Hepatocyte (in vitro differentiated cells): ENCODE data around the gene DPEP1. TPM values are rescaled to one million over a fixed set of nuclear protein-coding genes. Genes with fewer than 3 reads are reported as not detected.

Experiments used
- DNase-seq: peaks from one replicate; pipeline ENCODE4 v3.0.0-alpha.2; 2016; ENCODE audit warnings: low spot score
- H2AFZ ChIP-seq: fragments of 200-600 bp; sonication (generic); 2 replicates; pipeline ENCODE4 v1.6.0; 2016; ENCODE audit warnings: antibody characterized with exemption, mild to moderate bottlenecking
- H3K27ac ChIP-seq: fragments of 200-600 bp; sonication (generic); 2 replicates; pipeline ENCODE4 v1.5.1; 2016; ENCODE audit warnings: mild to moderate bottlenecking
- H3K27me3 ChIP-seq: fragments of 200-600 bp; sonication (generic); 2 replicates; pipeline ENCODE4 v1.6.1; 2016
- H3K36me3 ChIP-seq: fragments of 200-600 bp; sonication (generic); replicated peaks from 2 replicates; pipeline ENCODE4 v1.5.1; 2016; ENCODE audit warnings: low read depth; ENCODE audit not compliant: insufficient read depth
- H3K4me1 ChIP-seq: fragments of 200-600 bp; sonication (generic); 2 replicates; pipeline ENCODE4 v1.5.1; 2016; ENCODE audit warnings: mild to moderate bottlenecking, moderate library complexity; ENCODE audit not compliant: insufficient read depth
- H3K4me2 ChIP-seq: fragments of 200-600 bp; sonication (generic); 2 replicates; pipeline ENCODE4 v1.6.0; 2016
- H3K4me3 ChIP-seq: fragments of 200-600 bp; sonication (generic); 2 replicates; pipeline ENCODE4 v1.5.1; 2016; ENCODE audit warnings: mild to moderate bottlenecking
- H3K79me2 ChIP-seq: fragments of 200-600 bp; sonication (generic); 2 replicates; pipeline ENCODE4 v1.6.0; 2017; ENCODE audit warnings: mild to moderate bottlenecking
- H3K9me2 ChIP-seq: fragments of 200-600 bp; sonication (generic); replicated peaks from 2 replicates; pipeline ENCODE4 v1.6.0; 2017; ENCODE audit warnings: mild to moderate bottlenecking; ENCODE audit not compliant: insufficient read depth
- H3K9me3 ChIP-seq: fragments of 200-600 bp; sonication (generic); 2 replicates; pipeline ENCODE4 v1.5.1; 2016; ENCODE audit warnings: low read depth, mild to moderate bottlenecking
- H4K20me1 ChIP-seq: fragments of 200-600 bp; sonication (generic); 2 replicates; pipeline ENCODE4 v1.6.0; 2016; ENCODE audit warnings: mild to moderate bottlenecking; ENCODE audit not compliant: insufficient read depth, poor library complexity, severe bottlenecking
- CTCF ChIP-seq: fragments of 200-600 bp; sonication (generic); IDR thresholded peaks from 2 replicates; pipeline ENCODE4 v1.5.1; 2016; ENCODE audit warnings: antibody characterized with exemption, mild to moderate bottlenecking; ENCODE audit not compliant: poor library complexity
- EZH2 ChIP-seq: fragments of 200-600 bp; sonication (generic); IDR thresholded peaks from 2 replicates; pipeline ENCODE4 v1.6.1; 2016; ENCODE audit warnings: antibody characterized with exemption, mild to moderate bottlenecking, borderline replicate concordance
- EZH2phosphoT487 ChIP-seq: fragments of 200-600 bp; sonication (generic); IDR thresholded peaks from one replicate; pipeline ENCODE4 v1.6.1; 2018; ENCODE audit warnings: antibody characterized with exemption, mild to moderate bottlenecking, low read depth, moderate library complexity; ENCODE audit not compliant: unreplicated experiment, severe bottlenecking
- WGBS: methylation state at CpG from one replicate; pipeline ENCODE4 v1.1.6; 2016; ENCODE audit warnings: low lambda C conversion rate; ENCODE audit errors: missing lambda C conversion rate; 5-methylcytosine and 5-hydroxymethylcytosine counted together
- polyA plus RNA-seq: library from polyadenylated mRNA; unstranded; fragments of >200 nt; fragmentation: Nextera tagmentation; extraction: Ambion mirVana; gene quantifications from 2 replicates; pipeline ENCODE4 v1.2.1, GENCODE V29; 2016
- total RNA-seq: library from RNA; depleted of rRNA; stranded (reverse); fragments of >200 nt; gene quantifications from 2 replicates; pipeline ENCODE4 v1.2.3, GENCODE V29; 2014

The DPEP1 gene
- total and polyA plus RNA-seq, 2 experiments from 2014 or later = 48.3 to 106 TPM

DNA sequence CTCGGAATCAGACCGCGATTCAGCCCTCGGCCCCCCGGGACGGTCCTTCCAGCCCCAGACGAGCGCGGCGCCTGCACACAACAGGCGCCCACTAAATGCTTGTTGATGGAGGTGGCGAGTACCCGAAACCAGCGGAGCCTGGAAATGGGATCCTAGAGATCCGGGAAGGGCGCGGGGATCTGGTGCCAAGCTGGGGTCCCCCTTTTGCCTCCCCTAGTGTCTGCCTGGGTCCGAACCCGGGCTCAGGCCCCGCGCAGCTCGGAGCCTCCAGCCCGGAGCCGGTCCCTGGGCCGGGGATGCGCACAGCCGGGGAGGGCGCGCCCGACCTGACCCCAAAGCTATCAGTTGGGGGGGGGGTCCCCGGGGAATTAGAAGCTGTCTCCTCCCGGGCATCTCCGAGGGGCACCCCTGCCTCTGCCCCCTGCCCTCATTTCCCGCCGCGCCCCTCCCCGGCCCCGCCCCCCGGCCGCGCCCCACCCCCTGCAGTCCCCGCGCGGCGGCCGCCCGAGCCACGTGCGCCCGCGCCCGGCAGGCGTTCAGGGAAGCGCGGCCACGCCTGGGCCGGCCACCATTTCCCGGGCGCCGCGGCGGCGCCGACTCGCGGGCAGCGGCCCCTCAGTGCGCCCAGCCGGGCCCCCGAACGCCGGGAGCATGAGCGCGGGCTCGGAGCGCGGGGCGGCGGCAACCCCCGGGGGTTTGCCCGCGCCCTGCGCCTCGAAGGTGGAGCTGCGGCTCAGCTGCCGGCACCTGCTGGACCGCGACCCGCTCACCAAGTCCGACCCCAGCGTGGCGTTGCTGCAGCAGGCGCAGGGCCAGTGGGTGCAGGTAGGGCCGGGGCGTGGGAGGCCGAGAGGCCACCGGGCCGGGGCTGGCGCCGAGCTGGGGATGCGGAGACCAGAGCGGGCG, 37.9 kb upstream of the DPEP1 start, which contains the start of gene CPNE7:
Gene CPNE7 (plus strand): TSS at position 512 of the 906 bp plus-strand sequence. CDS start 140 bp downstream, at position 652.
- peak within 1 kb of the TSS; percentile 68 for H2AFZ ChIP-seq
- no peaks in the 10 kb centered on the region for H3K9me2 ChIP-seq
- no peak within 1 kb of the TSS for H3K27ac ChIP-seq
- TF ChIP-seq EZH2 (no peak), EZH2phosphoT487 (peak; percentile 74), CTCF (no peak)
- H3K79me2 ChIP-seq = no peaks in the 10 kb centered on the region
- peak within 1 kb of the TSS; percentile 20 for H3K4me3 ChIP-seq
- peaks cover 25% of the 10 kb centered on the region for H3K27me3 ChIP-seq
- no peak for DNase-seq
- H3K9me3 ChIP-seq = no peaks in the 10 kb centered on the region
- peaks cover 21% of the 10 kb centered on the region for H3K4me1 ChIP-seq
- H3K36me3 ChIP-seq = no peaks in the 10 kb centered on the region
- peak within 1 kb of the TSS; percentile 84 for H3K4me2 ChIP-seq
- WGBS = 2% methylated on average over 45 of the region's 103 CpGs
- H4K20me1 ChIP-seq = no peaks in the 10 kb centered on the region

DNA sequence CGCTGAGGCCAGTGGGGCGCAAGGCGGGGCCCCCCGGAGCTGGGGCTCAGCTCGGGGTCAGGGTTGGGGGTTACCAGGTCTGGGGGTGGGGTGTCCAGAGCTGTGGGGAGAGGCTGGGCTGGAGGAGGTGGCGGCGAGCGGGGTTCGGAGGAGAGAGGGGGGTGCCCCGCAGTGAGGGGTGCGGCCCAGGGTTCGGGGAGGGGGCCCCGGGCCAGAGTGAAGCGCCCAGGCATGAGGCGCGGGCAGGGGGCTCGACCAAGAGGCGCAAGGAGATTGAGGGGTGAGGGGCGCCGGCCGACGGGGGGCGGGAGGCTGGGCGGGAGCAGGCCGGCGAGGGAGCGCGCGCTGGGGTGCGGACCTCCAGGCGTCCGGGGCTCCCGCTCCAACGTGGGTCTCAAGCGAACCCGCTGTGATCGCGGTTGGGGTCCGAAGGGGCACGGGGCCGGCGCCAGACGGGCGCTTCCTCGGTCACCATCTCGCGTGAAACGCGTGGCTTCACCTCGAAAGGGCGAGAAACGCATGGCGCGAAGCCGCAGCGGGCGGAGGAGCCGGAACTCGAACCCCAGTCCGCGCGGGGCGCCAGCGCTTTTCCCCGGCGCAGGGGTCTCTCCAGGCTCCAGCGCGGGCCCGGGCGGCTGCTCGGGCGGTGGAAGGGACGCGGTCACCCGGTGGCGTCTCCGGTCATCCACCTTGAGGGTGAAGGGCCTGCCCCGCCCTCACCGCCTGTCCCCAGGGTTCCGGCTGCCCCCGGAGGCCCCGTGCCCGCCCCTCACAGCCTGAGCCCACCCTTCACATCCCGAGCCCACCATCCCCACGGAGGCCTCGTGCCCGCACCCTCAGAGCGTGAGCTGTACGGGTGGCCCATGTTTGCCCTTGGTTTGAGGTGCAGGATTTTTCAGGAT, 37.0 kb upstream of the DPEP1 start:
- peaks cover 25% of the 10 kb centered on the region for H3K27me3 ChIP-seq
- no peak for TF ChIP-seq EZH2phosphoT487
- TF ChIP-seq EZH2 = peak; percentile 80
- TF ChIP-seq CTCF = no peak

GRCh38 chr16:89577055-89577759, 36.2 kb upstream of the DPEP1 start:
- Histone ChIP-seq H3K79me2 (no peaks in the 10 kb centered on the region), H3K9me3 (no peaks in the 10 kb centered on the region), H4K20me1 (no peaks in the 10 kb centered on the region), H3K4me1 (peaks cover 18% of the 10 kb centered on the region), H3K36me3 (no peaks in the 10 kb centered on the region), H3K27me3 (peaks cover 25% of the 10 kb centered on the region), H2AFZ (no peak overlapping the region), H3K27ac (no peak overlapping the region), H3K4me3 (no peak overlapping the region), H3K9me2 (no peaks in the 10 kb centered on the region), H3K4me2 (no peak overlapping the region)
- TF ChIP-seq EZH2 = no peak
- no peak for TF ChIP-seq EZH2phosphoT487
- no peak for TF ChIP-seq CTCF
- 96% methylated on average over 25 of the region's 25 CpGs for WGBS
- no peak for DNase-seq

More for the DNA sequence above, 37.0 kb upstream of the DPEP1 start:
- Histone ChIP-seq H3K4me2 (peak overlapping the region; percentile 74), H3K27ac (no peak overlapping the region), H3K4me1 (peaks cover 21% of the 10 kb centered on the region), H2AFZ (no peak overlapping the region), H3K36me3 (no peaks in the 10 kb centered on the region), H3K79me2 (no peaks in the 10 kb centered on the region), H4K20me1 (no peaks in the 10 kb centered on the region), H3K9me2 (no peaks in the 10 kb centered on the region), H3K4me3 (no peak overlapping the region), H3K9me3 (no peaks in the 10 kb centered on the region)
- DNase-seq = no peak
- WGBS = 30% methylated on average over 39 of the region's 89 CpGs
